Endothelial cell of umbilical vein (primary cell): ENCODE results near the gene PRCC. TPM values are rescaled to one million over a fixed set of nuclear protein-coding genes. Genes with fewer than 3 reads are reported as not detected.

Experiments used
- BruUV-seq: library from RNA; stranded (reverse); fragments of 400-500 nt; replicated peaks from 2 replicates; lab custom pipeline; 2021; lab: Mats Ljungman, UMichigan
- CTCF ChIA-PET: fragments of 300-600, 350-600 bp; sonication (Branson Sonifier 250); formaldehyde crosslinking; loops from one replicate; lab custom pipeline; 2021; ENCODE audit warnings: antibody characterized with exemption, inconsistent platforms; lab: Charles Lee
- POLR2A ChIA-PET: fragments of 300-600, 350-600 bp; sonication (Branson Sonifier 250); formaldehyde crosslinking; loops from one replicate; lab custom pipeline; 2021; ENCODE audit warnings: antibody characterized with exemption, inconsistent platforms; lab: Charles Lee
- DNase-seq: peaks from one replicate; pipeline ENCODE4 v3.0.0-alpha.2; 2011; ENCODE audit warnings: low read depth, low spot score
- FAIRE-seq: peaks from 2 replicates; lab custom pipeline; 2011; peaks lifted over from hg19 to GRCh38; lab: Jason Lieb, UNC
- H2AFZ ChIP-seq: 2 replicates; pipeline ENCODE4 v1.6.0; 2012; ENCODE audit warnings: low read depth, low read length, control low read depth, inconsistent platforms
- H3K27ac ChIP-seq: 2 replicates; pipeline ENCODE4 v1.5.1; 2011; ENCODE audit warnings: low read depth, mild to moderate bottlenecking, control low read depth, low read length, moderate library complexity; ENCODE audit not compliant: insufficient read depth
- H3K27me3 ChIP-seq, 2 experiments: 2 replicates each; pipeline versions ENCODE4 v1.6.0 to v1.6.1; 2011; ENCODE audit warnings: low read length in 2 of 2, mixed read lengths in 1 of 2; ENCODE audit not compliant: control insufficient read depth in 2 of 2, insufficient read depth in 2 of 2
- H3K36me3 ChIP-seq, 2 experiments: 2 replicates in 1 of 2; 3 replicates in 1 of 2; pipeline ENCODE4 v1.5.1; 2011; ENCODE audit warnings: low read length in 2 of 2, mild to moderate bottlenecking in 1 of 2, moderate library complexity in 1 of 2; ENCODE audit not compliant: control insufficient read depth in 2 of 2, insufficient read depth in 2 of 2; ENCODE audit errors: extremely low read depth in 1 of 2
- H3K4me1 ChIP-seq: 3 replicates; pipeline ENCODE4 v1.5.1; 2011; ENCODE audit warnings: mild to moderate bottlenecking, low read length; ENCODE audit not compliant: control insufficient read depth, insufficient read depth; ENCODE audit errors: extremely low read depth
- H3K4me2 ChIP-seq: 2 replicates; pipeline ENCODE4 v1.6.1; 2011; ENCODE audit warnings: low read length, control low read depth, mixed read lengths; ENCODE audit not compliant: insufficient read depth
- H3K4me3 ChIP-seq, 3 experiments: fragments of 200-600 bp in 1 of 3; sonication (generic), shearing (Covaris generic) in 1 of 3; replicated peaks in 1 of 3; 2 replicates each; pipeline ENCODE4 v1.5.1; 2011 to 2016; ENCODE audit warnings: control low read depth in 3 of 3, low read length in 3 of 3, mild to moderate bottlenecking in 2 of 3, inconsistent platforms in 1 of 3, low read depth in 1 of 3, moderate library complexity in 1 of 3; ENCODE audit not compliant: insufficient read depth in 1 of 3
- H3K79me2 ChIP-seq: 2 replicates; pipeline ENCODE4 v1.6.0; 2012; ENCODE audit warnings: low read length, inconsistent platforms; ENCODE audit not compliant: control insufficient read depth, insufficient read depth
- H3K9ac ChIP-seq: replicated peaks from 2 replicates; pipeline ENCODE3; 2011; ENCODE audit warnings: low read length, control low read depth; ENCODE audit not compliant: insufficient read depth; ENCODE audit errors: extremely low read depth
- H3K9me1 ChIP-seq: replicated peaks from 3 replicates; pipeline ENCODE4 v1.6.0; 2011; ENCODE audit warnings: mild to moderate bottlenecking, low read length; ENCODE audit not compliant: control insufficient read depth, insufficient read depth; ENCODE audit errors: extremely low read depth
- H3K9me3 ChIP-seq: replicated peaks from 2 replicates; pipeline ENCODE4 v1.5.1; 2012; ENCODE audit warnings: low read length, inconsistent platforms; ENCODE audit not compliant: control insufficient read depth, insufficient read depth
- H4K20me1 ChIP-seq: replicated peaks from 2 replicates; pipeline ENCODE3; 2011; ENCODE audit warnings: mild to moderate bottlenecking, low read length; ENCODE audit not compliant: control insufficient read depth, insufficient read depth; ENCODE audit errors: extremely low read depth
- EZH2 ChIP-seq: IDR thresholded peaks from 2 replicates; pipeline ENCODE4 v1.6.1; 2012; ENCODE audit warnings: borderline replicate concordance, low read depth, mild to moderate bottlenecking, moderate library complexity, low read length, inconsistent platforms; ENCODE audit not compliant: severe bottlenecking
- FOS ChIP-seq: IDR thresholded peaks from 2 replicates; pipeline ENCODE4 v1.6.1; 2011; ENCODE audit warnings: mild to moderate bottlenecking, low read length, moderate library complexity, borderline replicate concordance; ENCODE audit not compliant: insufficient read depth
- GATA2 ChIP-seq: IDR thresholded peaks from 2 replicates; pipeline ENCODE4 v1.7.0; 2011; ENCODE audit warnings: low read depth, mild to moderate bottlenecking, moderate library complexity, mixed read lengths, low read length; ENCODE audit not compliant: insufficient read length, insufficient read depth
- JUN ChIP-seq: IDR thresholded peaks from 2 replicates; pipeline ENCODE4 v1.6.1; 2011; ENCODE audit warnings: borderline replicate concordance, low read depth; ENCODE audit not compliant: insufficient read length, insufficient read depth
- MYC ChIP-seq: IDR thresholded peaks from one replicate; pipeline ENCODE4 v1.6.1; 2011; ENCODE audit warnings: mild to moderate bottlenecking, low read depth, low read length
- POLR2A ChIP-seq: IDR thresholded peaks from 2 replicates; pipeline ENCODE4 v1.6.1; 2012; ENCODE audit warnings: low read depth, mild to moderate bottlenecking, control low read depth, low read length
- POLR2AphosphoS5 ChIP-seq: IDR thresholded peaks from 2 replicates; pipeline ENCODE4 v1.6.1; 2012; ENCODE audit warnings: low read depth, mild to moderate bottlenecking, control low read depth, low read length, moderate library complexity; ENCODE audit not compliant: insufficient read depth
- dilution Hi-C: fragments of 300-500 bp; cut with MboI; formaldehyde crosslinking; loops from one replicate; pipeline ENCODE4 v1.15.0; 2019; ENCODE audit warnings: low sequenced_read_pairs; ENCODE audit not compliant: extremely low pct_ligation_motif_present
- intact Hi-C: fragments of 100-400 bp; cut with micrococcal nuclease; formaldehyde crosslinking; loops from one replicate; pipeline ENCODE4 v1.10.0; 2022
- polyA plus RNA-seq, 4 experiments: library from polyadenylated mRNA; depleted of rRNA in 3 of 4; stranded (reverse) in 3 of 4; unstranded in 1 of 4; fragments of >200 nt; gene quantifications; 2 replicates each; pipeline versions ENCODE4 v1.2.1 to v1.2.3, GENCODE V29; 2011 to 2012; ENCODE audit warnings: missing spikeins in 1 of 4
- total RNA-seq: library from RNA; stranded (reverse); gene quantifications from 2 replicates; pipeline ENCODE4 v1.2.3, GENCODE V29; 2021
- TF ChIP-seq, protein P1 (sequence below): IDR thresholded peaks from 2 replicates; pipeline ENCODE4 v1.6.1; 2011; ENCODE audit not compliant: insufficient read depth, insufficient read length
- TF ChIP-seq, protein P2 (sequence below), 2 donors: IDR thresholded peaks; 1 replicate in 1 of 2; 2 replicates in 1 of 2; pipeline ENCODE4 v1.5.1; 2011; ENCODE audit warnings: low read length in 2 of 2, mild to moderate bottlenecking in 2 of 2, moderate library complexity in 2 of 2, control low read depth in 1 of 2, inconsistent platforms in 1 of 2, low read depth in 1 of 2; ENCODE audit not compliant: insufficient read depth in 1 of 2; ENCODE audit errors: extremely low read depth in 1 of 2

Gene PRCC
- total and polyA plus RNA-seq, 2 donors (not counting 3 experiments of a cell fraction or from before 2014, with no cell fraction given) = 71.5 to 77.4 TPM

- ChIA-PET CTCF (no interaction called here), POLR2A (no interaction called here)
- H3K79me2 ChIP-seq = peaks cover 11% of the 10 kb centered on the region
- H3K4me2 ChIP-seq = no peak overlapping the region
- no peak overlapping the region for H3K27ac ChIP-seq
- no peaks in the 10 kb centered on the region for H3K9me3 ChIP-seq
- H4K20me1 ChIP-seq = no peaks in the 10 kb centered on the region
- no peak overlapping the region for H3K9ac ChIP-seq
- H3K4me1 ChIP-seq = peaks cover 13% of the 10 kb centered on the region
- no peak for FAIRE-seq
- peaks cover 5 to 23% of the 10 kb centered on the region in 2 experiments for H3K36me3 ChIP-seq
- TF ChIP-seq, protein P1, sequence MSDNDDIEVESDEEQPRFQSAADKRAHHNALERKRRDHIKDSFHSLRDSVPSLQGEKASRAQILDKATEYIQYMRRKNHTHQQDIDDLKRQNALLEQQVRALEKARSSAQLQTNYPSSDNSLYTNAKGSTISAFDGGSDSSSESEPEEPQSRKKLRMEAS = no peak
- TF ChIP-seq POLR2A = no peak
- TF ChIP-seq, protein P2, sequence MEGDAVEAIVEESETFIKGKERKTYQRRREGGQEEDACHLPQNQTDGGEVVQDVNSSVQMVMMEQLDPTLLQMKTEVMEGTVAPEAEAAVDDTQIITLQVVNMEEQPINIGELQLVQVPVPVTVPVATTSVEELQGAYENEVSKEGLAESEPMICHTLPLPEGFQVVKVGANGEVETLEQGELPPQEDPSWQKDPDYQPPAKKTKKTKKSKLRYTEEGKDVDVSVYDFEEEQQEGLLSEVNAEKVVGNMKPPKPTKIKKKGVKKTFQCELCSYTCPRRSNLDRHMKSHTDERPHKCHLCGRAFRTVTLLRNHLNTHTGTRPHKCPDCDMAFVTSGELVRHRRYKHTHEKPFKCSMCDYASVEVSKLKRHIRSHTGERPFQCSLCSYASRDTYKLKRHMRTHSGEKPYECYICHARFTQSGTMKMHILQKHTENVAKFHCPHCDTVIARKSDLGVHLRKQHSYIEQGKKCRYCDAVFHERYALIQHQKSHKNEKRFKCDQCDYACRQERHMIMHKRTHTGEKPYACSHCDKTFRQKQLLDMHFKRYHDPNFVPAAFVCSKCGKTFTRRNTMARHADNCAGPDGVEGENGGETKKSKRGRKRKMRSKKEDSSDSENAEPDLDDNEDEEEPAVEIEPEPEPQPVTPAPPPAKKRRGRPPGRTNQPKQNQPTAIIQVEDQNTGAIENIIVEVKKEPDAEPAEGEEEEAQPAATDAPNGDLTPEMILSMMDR (IDR thresholded peaks at IDR 0.05; ENCODE audit: extremely low read depth in 1 of 2, insufficient read depth in 1 of 2, low read depth in 1 of 2, low read length in 2 of 2) = no peak
- TF ChIP-seq FOS = no peak
- no peak for TF ChIP-seq GATA2
- no peak for TF ChIP-seq MYC
- no peak for TF ChIP-seq POLR2AphosphoS5
- TF ChIP-seq JUN = no peak
- TF ChIP-seq EZH2 = no peak
- no peak for DNase-seq
- H3K27me3 ChIP-seq = no peaks in the 10 kb centered on the region
- dilution Hi-C loops = no loop called here
- intact Hi-C loops = no loop called here
- no TSS peak for BruUV-seq
- no peaks in the 10 kb centered on the region for H3K9me1 ChIP-seq
- H2AFZ ChIP-seq = no peak overlapping the region
- H3K4me3 ChIP-seq = no peak overlapping the region
Observed at GRCh38 chr1:156738916-156739315, 28.4 kb upstream of the PRCC start.
